HepG2 (cell line): Measurements from ENCODE around the gene RUVBL1. TPM values are rescaled to one million over a fixed set of nuclear protein-coding genes. Genes with fewer than 3 reads are reported as not detected.

Experiments used
- ATAC-seq: fragments of 200-7000 bp; cut with Tn5 transposase; 3 replicates; pipeline ENCODE4 v1.9.1; 2020; ENCODE audit warnings: mild to moderate bottlenecking, moderate library complexity
- BruUV-seq: library from RNA; stranded (reverse); fragments of 400-500 nt; replicated peaks from 2 replicates; lab custom pipeline; 2021; lab: Mats Ljungman, UMichigan
- CTCF ChIA-PET: fragments of 300-600 bp; formaldehyde crosslinking; extraction: SDS; loops from one replicate; lab custom pipeline; 2021; ENCODE audit warnings: low total read pairs, inconsistent platforms, low intra/inter-chr PET ratio; lab: Yijun Ruan, JAX
- POLR2A ChIA-PET: fragments of 350-600 bp; sonication (Branson Sonifier 250); formaldehyde crosslinking; loops from one replicate; lab custom pipeline; 2020; ENCODE audit warnings: antibody characterized with exemption, inconsistent platforms; lab: Yijun Ruan, JAX
- DNase-seq: peaks from one replicate; pipeline ENCODE4 v3.0.0-alpha.2; 2015; ENCODE audit warnings: low spot score
- FAIRE-seq: peaks from 3 replicates; lab custom pipeline; 2011; peaks lifted over from hg19 to GRCh38; lab: Jason Lieb, UNC
- H2AFZ ChIP-seq: one replicate; pipeline ENCODE4 v1.6.1; 2011; ENCODE audit warnings: low read length, inconsistent platforms
- H3K27ac ChIP-seq: fragments of 300-600 bp; 3 replicates; pipeline ENCODE4 v1.8.0; 2011; ENCODE audit warnings: mixed run types, mild to moderate bottlenecking, mixed read lengths, low read length, inconsistent platforms; ENCODE audit not compliant: insufficient read depth; ENCODE audit errors: extremely low read length
- H3K27me3 ChIP-seq, 2 experiments: fragments of 200-600 bp in 1 of 2; 2 replicates in 1 of 2; 3 replicates in 1 of 2; pipeline versions ENCODE4 v1.6.0 to v1.8.0; 2011; ENCODE audit warnings: low read length in 2 of 2, mild to moderate bottlenecking in 2 of 2, moderate library complexity in 2 of 2, inconsistent platforms in 1 of 2; ENCODE audit not compliant: insufficient read depth in 2 of 2, control insufficient read depth in 1 of 2
- H3K36me3 ChIP-seq, 2 experiments: fragments of 200-600 bp in 1 of 2; replicated peaks in 1 of 2; 2 replicates in 1 of 2; 3 replicates in 1 of 2; pipeline versions ENCODE4 v1.5.1 to v1.8.0; 2011; ENCODE audit warnings: low read length in 2 of 2, inconsistent platforms in 1 of 2; ENCODE audit not compliant: insufficient read depth in 2 of 2, control insufficient read depth in 1 of 2
- H3K4me1 ChIP-seq: 2 replicates; pipeline ENCODE4 v1.5.1; 2012; ENCODE audit warnings: low read length, inconsistent platforms; ENCODE audit not compliant: insufficient read depth
- H3K4me2 ChIP-seq: 2 replicates; pipeline ENCODE4 v1.6.0; 2011; ENCODE audit warnings: low read depth, low read length, inconsistent platforms
- H3K4me3 ChIP-seq, 3 experiments: fragments of 200-600 bp in 1 of 3; sonication (generic), shearing (Covaris generic) in 1 of 3; replicated peaks in 1 of 3; 2 replicates each; pipeline ENCODE4 v1.5.1; 2011 to 2016; ENCODE audit warnings: low read length in 3 of 3, inconsistent platforms in 2 of 3, low read depth in 2 of 3, mild to moderate bottlenecking in 2 of 3, control low read depth in 1 of 3, mixed read lengths in 1 of 3; ENCODE audit not compliant: insufficient read depth in 1 of 3
- H3K79me2 ChIP-seq: one replicate; pipeline ENCODE4 v1.6.1; 2011; ENCODE audit warnings: low read length, inconsistent platforms; ENCODE audit not compliant: insufficient read depth
- H3K9ac ChIP-seq: 2 replicates; pipeline ENCODE4 v1.6.0; 2011; ENCODE audit warnings: mild to moderate bottlenecking, low read depth, low read length, inconsistent platforms; ENCODE audit not compliant: insufficient read depth
- H3K9me3 ChIP-seq: 2 replicates; pipeline ENCODE4 v1.5.1; 2012; ENCODE audit warnings: mild to moderate bottlenecking, low read length
- H4K20me1 ChIP-seq: 2 replicates; pipeline ENCODE4 v1.6.0; 2011; ENCODE audit warnings: inconsistent platforms, mild to moderate bottlenecking, low read length, moderate library complexity; ENCODE audit not compliant: insufficient read depth
- BCL6 ChIP-seq: IDR thresholded peaks from 2 replicates; pipeline ENCODE4 v1.6.1; 2016; ENCODE audit warnings: missing genetic modification reagents, missing compliant biosample characterization
- BORCS8-MEF2B ChIP-seq: sonication (generic); formaldehyde crosslinking; IDR thresholded peaks from 2 replicates; pipeline ENCODE4 v1.8.0; 2022; ENCODE audit warnings: mild to moderate bottlenecking, missing genetic modification reagents
- FOXJ3 ChIP-seq: sonication (generic); formaldehyde crosslinking; IDR thresholded peaks from 2 replicates; pipeline ENCODE4 v1.4.0; 2020; ENCODE audit warnings: missing genetic modification reagents, mild to moderate bottlenecking, borderline replicate concordance
- MED1 ChIP-seq: sonication (generic); formaldehyde crosslinking; IDR thresholded peaks from 2 replicates; pipeline ENCODE4 v1.4.0; 2020; ENCODE audit warnings: missing genetic modification reagents
- SSRP1 ChIP-seq: IDR thresholded peaks from 2 replicates; pipeline ENCODE4 v1.6.1; 2016; ENCODE audit warnings: control low read depth
- SUZ12 ChIP-seq: fragments of 150-350 bp; IDR thresholded peaks from 2 replicates; pipeline ENCODE4 v1.6.1; 2014; ENCODE audit warnings: low read depth, low read length
- TBX3 ChIP-seq: fragments of 450-650 bp; IDR thresholded peaks from 2 replicates; pipeline ENCODE4 v1.6.1; 2017; ENCODE audit warnings: antibody characterized with exemption, mild to moderate bottlenecking, inconsistent platforms, borderline replicate concordance
- THAP11 ChIP-seq: IDR thresholded peaks from 2 replicates; pipeline ENCODE4 v1.6.1; 2016; ENCODE audit warnings: missing biosample characterization, missing genetic modification reagents
- TP53 ChIP-seq: sonication (generic); formaldehyde crosslinking; conservative IDR thresholded peaks from 2 replicates; pipeline ENCODE4 v1.4.0; 2020; ENCODE audit warnings: missing genetic modification reagents
- ZNF10 ChIP-seq: sonication (generic); formaldehyde crosslinking; IDR thresholded peaks from 2 replicates; pipeline ENCODE4 v1.4.0; 2020; ENCODE audit warnings: mild to moderate bottlenecking, low read depth, missing genetic modification reagents, borderline replicate concordance
- ZNF121 ChIP-seq: sonication (generic); formaldehyde crosslinking; IDR thresholded peaks from 2 replicates; pipeline ENCODE4 v1.5.0; 2020; ENCODE audit warnings: mild to moderate bottlenecking, missing genetic modification reagents
- ZNF276 ChIP-seq: sonication (generic); formaldehyde crosslinking; IDR thresholded peaks from 2 replicates; pipeline ENCODE4 v1.4.0; 2020; ENCODE audit warnings: mild to moderate bottlenecking, low read depth, missing genetic modification reagents
- ZNF354B ChIP-seq: sonication (generic); formaldehyde crosslinking; IDR thresholded peaks from 2 replicates; pipeline ENCODE4 v1.8.0; 2022; ENCODE audit warnings: mild to moderate bottlenecking, missing genetic modification reagents
- ZNF367 ChIP-seq: sonication (generic); formaldehyde crosslinking; IDR thresholded peaks from 2 replicates; pipeline ENCODE4 v1.4.0; 2020; ENCODE audit warnings: missing genetic modification reagents, borderline replicate concordance
- whole genome bisulfite sequencing: methylation state at CpG from one replicate; pipeline ENCODE4 v1.1.6; 2017; ENCODE audit warnings: low lambda C conversion rate; 5-methylcytosine and 5-hydroxymethylcytosine counted together
- in situ Hi-C: cut with HindIII; loops from 2 replicates; pipeline ENCODE4 v1.10.0; 2017; ENCODE audit warnings: low pct_unique_long_range_greater_than_20kb; ENCODE audit not compliant: extremely low pct_ligation_motif_present
- intact Hi-C: fragments of 100-400 bp; cut with micrococcal nuclease; formaldehyde crosslinking; loops from one replicate; pipeline ENCODE4 v1.10.0; 2022; ENCODE audit not compliant: unreplicated experiment
- polyA plus RNA-seq, 8 experiments: library from polyadenylated mRNA; depleted of rRNA in 3 of 8; stranded (reverse) in 7 of 8; unstranded in 1 of 8; fragments of >200 nt; fragmentation: Illumina TruSeq in 4 of 8; extraction: Trizol in 4 of 8; gene quantifications; 2 replicates each; pipeline versions ENCODE4 v1.2.1 to v1.2.3, GENCODE V29; 2011 to 2016; ENCODE audit warnings: low read depth in 4 of 8, missing spikeins in 1 of 8, mixed read lengths in 1 of 8; ENCODE audit not compliant: insufficient read depth in 1 of 8
- total RNA-seq, 5 experiments: library from RNA; depleted of rRNA; stranded (reverse); fragments of >200 nt; fragmentation: Illumina TruSeq; extraction: Trizol; gene quantifications; 2 replicates each; pipeline ENCODE4 v1.2.3, GENCODE V29; 2016; ENCODE audit warnings: low read depth in 1 of 5
- TF ChIP-seq, protein P1 (sequence below): sonication (generic); formaldehyde crosslinking; IDR thresholded peaks from 2 replicates; pipeline ENCODE4 v1.5.0; 2020; ENCODE audit warnings: missing genetic modification reagents, mild to moderate bottlenecking, borderline replicate concordance
- TF ChIP-seq, protein P2 (sequence below): sonication (generic); formaldehyde crosslinking; IDR thresholded peaks from 2 replicates; pipeline ENCODE4 v1.4.0; 2020; ENCODE audit warnings: missing genetic modification reagents
- TF ChIP-seq, protein P3 (sequence below): sonication (generic); formaldehyde crosslinking; IDR thresholded peaks from 2 replicates; pipeline ENCODE4 v1.9.0; 2022; ENCODE audit warnings: missing genetic modification reagents, mild to moderate bottlenecking, borderline replicate concordance
- TF ChIP-seq, protein P4 (sequence below): sonication (generic); formaldehyde crosslinking; IDR thresholded peaks from 2 replicates; pipeline ENCODE4 v1.4.0; 2020; ENCODE audit warnings: missing genetic modification reagents

Gene RUVBL1
- total and polyA plus RNA-seq, 2 of the 13 experiments (the other 11 are each of a cell fraction or from before 2014, with no cell fraction given), result 32.7 to 86.3 TPM

DNA sequence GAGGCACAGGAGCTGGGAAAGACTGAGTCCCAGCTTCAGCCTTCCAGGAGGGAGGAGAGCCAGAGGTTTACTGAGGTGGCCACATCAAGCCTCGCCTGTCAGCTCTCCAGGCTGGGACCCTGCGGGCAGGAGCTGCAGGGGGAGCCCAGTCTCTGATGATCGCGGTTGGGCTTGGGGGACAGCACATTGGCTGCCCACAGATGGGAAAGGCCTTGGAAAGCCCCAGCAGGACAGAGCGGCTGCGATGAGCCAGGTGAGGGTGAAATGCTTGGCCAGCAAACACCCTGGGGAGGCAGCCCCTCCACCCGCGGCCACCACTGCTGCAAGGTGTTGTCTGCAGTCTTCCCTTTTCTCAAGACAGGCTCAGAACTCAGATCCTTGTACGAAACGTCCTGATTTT, 40.2 kb downstream of the RUVBL1 start:
- ATAC-seq (no peak), DNase-seq (no peak)
- Histone ChIP-seq H3K4me3 (no peak overlapping the region), H4K20me1 (no peaks in the 10 kb centered on the region), H3K79me2 (no peaks in the 10 kb centered on the region), H3K27me3 (no peaks in the 10 kb centered on the region), H3K9ac (no peak overlapping the region)
- 92% methylated on average over 5 of the region's 10 CpGs for WGBS
- TF ChIP-seq MED1 (CRISPR knock-in tag) (no peak), ZNF354B (no peak), TBX3 (no peak), ZNF10 (no peak), SUZ12 (no peak), BCL6 (no peak), THAP11 (no peak), ZNF121 (CRISPR knock-in tag) (no peak), FOXJ3 (CRISPR knock-in tag) (no peak), TP53 (CRISPR knock-in tag) (no peak), SSRP1 (no peak), ZNF367 (CRISPR knock-in tag) (no peak), ZNF276 (CRISPR knock-in tag) (no peak), BORCS8-MEF2B (no peak)
- TF ChIP-seq, protein P1, sequence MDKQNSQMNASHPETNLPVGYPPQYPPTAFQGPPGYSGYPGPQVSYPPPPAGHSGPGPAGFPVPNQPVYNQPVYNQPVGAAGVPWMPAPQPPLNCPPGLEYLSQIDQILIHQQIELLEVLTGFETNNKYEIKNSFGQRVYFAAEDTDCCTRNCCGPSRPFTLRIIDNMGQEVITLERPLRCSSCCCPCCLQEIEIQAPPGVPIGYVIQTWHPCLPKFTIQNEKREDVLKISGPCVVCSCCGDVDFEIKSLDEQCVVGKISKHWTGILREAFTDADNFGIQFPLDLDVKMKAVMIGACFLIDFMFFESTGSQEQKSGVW (CRISPR knock-in tag), result no peak
- TF ChIP-seq, protein P2, sequence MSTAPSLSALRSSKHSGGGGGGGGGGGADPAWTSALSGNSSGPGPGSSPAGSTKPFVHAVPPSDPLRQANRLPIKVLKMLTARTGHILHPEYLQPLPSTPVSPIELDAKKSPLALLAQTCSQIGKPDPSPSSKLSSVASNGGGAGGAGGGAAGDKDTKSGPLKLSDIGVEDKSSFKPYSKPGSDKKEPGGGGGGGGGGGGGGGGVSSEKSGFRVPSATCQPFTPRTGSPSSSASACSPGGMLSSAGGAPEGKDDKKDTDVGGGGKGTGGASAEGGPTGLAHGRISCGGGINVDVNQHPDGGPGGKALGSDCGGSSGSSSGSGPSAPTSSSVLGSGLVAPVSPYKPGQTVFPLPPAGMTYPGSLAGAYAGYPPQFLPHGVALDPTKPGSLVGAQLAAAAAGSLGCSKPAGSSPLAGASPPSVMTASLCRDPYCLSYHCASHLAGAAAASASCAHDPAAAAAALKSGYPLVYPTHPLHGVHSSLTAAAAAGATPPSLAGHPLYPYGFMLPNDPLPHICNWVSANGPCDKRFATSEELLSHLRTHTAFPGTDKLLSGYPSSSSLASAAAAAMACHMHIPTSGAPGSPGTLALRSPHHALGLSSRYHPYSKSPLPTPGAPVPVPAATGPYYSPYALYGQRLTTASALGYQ (CRISPR knock-in tag), result no peak
- TF ChIP-seq, protein P3, sequence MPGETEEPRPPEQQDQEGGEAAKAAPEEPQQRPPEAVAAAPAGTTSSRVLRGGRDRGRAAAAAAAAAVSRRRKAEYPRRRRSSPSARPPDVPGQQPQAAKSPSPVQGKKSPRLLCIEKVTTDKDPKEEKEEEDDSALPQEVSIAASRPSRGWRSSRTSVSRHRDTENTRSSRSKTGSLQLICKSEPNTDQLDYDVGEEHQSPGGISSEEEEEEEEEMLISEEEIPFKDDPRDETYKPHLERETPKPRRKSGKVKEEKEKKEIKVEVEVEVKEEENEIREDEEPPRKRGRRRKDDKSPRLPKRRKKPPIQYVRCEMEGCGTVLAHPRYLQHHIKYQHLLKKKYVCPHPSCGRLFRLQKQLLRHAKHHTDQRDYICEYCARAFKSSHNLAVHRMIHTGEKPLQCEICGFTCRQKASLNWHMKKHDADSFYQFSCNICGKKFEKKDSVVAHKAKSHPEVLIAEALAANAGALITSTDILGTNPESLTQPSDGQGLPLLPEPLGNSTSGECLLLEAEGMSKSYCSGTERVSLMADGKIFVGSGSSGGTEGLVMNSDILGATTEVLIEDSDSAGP (CRISPR knock-in tag), result no peak
- TF ChIP-seq, protein P4, sequence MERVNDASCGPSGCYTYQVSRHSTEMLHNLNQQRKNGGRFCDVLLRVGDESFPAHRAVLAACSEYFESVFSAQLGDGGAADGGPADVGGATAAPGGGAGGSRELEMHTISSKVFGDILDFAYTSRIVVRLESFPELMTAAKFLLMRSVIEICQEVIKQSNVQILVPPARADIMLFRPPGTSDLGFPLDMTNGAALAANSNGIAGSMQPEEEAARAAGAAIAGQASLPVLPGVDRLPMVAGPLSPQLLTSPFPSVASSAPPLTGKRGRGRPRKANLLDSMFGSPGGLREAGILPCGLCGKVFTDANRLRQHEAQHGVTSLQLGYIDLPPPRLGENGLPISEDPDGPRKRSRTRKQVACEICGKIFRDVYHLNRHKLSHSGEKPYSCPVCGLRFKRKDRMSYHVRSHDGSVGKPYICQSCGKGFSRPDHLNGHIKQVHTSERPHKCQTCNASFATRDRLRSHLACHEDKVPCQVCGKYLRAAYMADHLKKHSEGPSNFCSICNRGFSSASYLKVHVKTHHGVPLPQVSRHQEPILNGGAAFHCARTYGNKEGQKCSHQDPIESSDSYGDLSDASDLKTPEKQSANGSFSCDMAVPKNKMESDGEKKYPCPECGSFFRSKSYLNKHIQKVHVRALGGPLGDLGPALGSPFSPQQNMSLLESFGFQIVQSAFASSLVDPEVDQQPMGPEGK (CRISPR knock-in tag), result no peak
- TF ChIP-seq, all 625 proteins: peak for 0
- BruUV-seq, result no TSS peak
- H3K27ac ChIP-seq, result no peak overlapping the region
- H3K9me3 ChIP-seq, result no peaks in the 10 kb centered on the region
- intact Hi-C loops, result no loop called here
- H3K36me3 ChIP-seq, result peaks cover 27 to 86% of the 10 kb centered on the region in 2 experiments
- ChIA-PET POLR2A (no interaction called here), CTCF (no interaction called here)
- in situ Hi-C loops, result no loop called here
- peaks cover 10% of the 10 kb centered on the region; the same call in 1 of the 2 replicates for H3K4me1 ChIP-seq
- no peak for FAIRE-seq
- H3K4me2 ChIP-seq, result no peak overlapping the region
- H2AFZ ChIP-seq, result no peak overlapping the region
